ENCODE measurements around the gene DLG5. TPM values are rescaled to one million over a fixed set of nuclear protein-coding genes. Genes with fewer than 3 reads are reported as not detected.
A peak's percentile ranks its signal among the peaks of the same experiment; 100 is the strongest.

DLG5 gene
- total RNA-seq, 1 experiment from 2014 or later, result 0.19 TPM

GRCh38 chr10:77849039-77849664 lies 77.4 kb downstream of the DLG5 start:
- Histone ChIP-seq H3K9me3 (ENCODE audit: low read length) (no peaks in the 10 kb centered on the region), H3K4me3 (ENCODE audit: low read length) (no peak overlapping the region), H3K36me3 (ENCODE audit: insufficient read depth, low read length) (no peaks in the 10 kb centered on the region), H3K79me2 (ENCODE audit: low read length) (no peaks in the 10 kb centered on the region), H3K4me2 (ENCODE audit: low read depth, low read length, poor library complexity, severe bottlenecking) (no peak overlapping the region), H3K4me1 (ENCODE audit: low read length) (no peaks in the 10 kb centered on the region), H3K27ac (ENCODE audit: low read length) (no peak overlapping the region), H2AFZ (ENCODE audit: low read length) (no peak overlapping the region), H3K9ac (ENCODE audit: low read length) (no peak overlapping the region), H3K27me3 (ENCODE audit: low read length) (no peaks in the 10 kb centered on the region), H4K20me1 (ENCODE audit: insufficient read depth, low read depth, low read length) (no peaks in the 10 kb centered on the region), H3K9me2 (replicated peaks; ENCODE audit: insufficient read depth, low read length) (no peaks in the 10 kb centered on the region)
- no peak for DNase-seq

GRCh38 chr10:77846718-77847311 lies 79.7 kb downstream of the DLG5 start:
- H3K79me2 ChIP-seq (ENCODE audit: low read length), result no peaks in the 10 kb centered on the region
- no peak overlapping the region for H3K4me3 ChIP-seq (ENCODE audit: low read length)
- H3K9ac ChIP-seq (ENCODE audit: low read length), result no peak overlapping the region
- H3K27ac ChIP-seq (ENCODE audit: low read length), result no peak overlapping the region
- H3K36me3 ChIP-seq (ENCODE audit: insufficient read depth, low read length), result no peaks in the 10 kb centered on the region
- H2AFZ ChIP-seq (ENCODE audit: low read length), result no peak overlapping the region
- no peaks in the 10 kb centered on the region for H3K4me1 ChIP-seq (ENCODE audit: low read length)
- H3K9me3 ChIP-seq (ENCODE audit: low read length), result no peaks in the 10 kb centered on the region
- peak; percentile 76 for DNase-seq
- H3K9me2 ChIP-seq (replicated peaks; ENCODE audit: insufficient read depth, low read length), result no peaks in the 10 kb centered on the region
- H4K20me1 ChIP-seq (ENCODE audit: insufficient read depth, low read depth, low read length), result no peaks in the 10 kb centered on the region
- no peaks in the 10 kb centered on the region for H3K27me3 ChIP-seq (ENCODE audit: low read length)
- no peak overlapping the region for H3K4me2 ChIP-seq (ENCODE audit: low read depth, low read length, poor library complexity, severe bottlenecking)

- no peak for DNase-seq
- Histone ChIP-seq H3K4me2 (ENCODE audit: low read depth, low read length, poor library complexity, severe bottlenecking) (no peak overlapping the region), H2AFZ (ENCODE audit: low read length) (no peak overlapping the region), H3K9ac (ENCODE audit: low read length) (no peak overlapping the region), H3K9me2 (replicated peaks; ENCODE audit: insufficient read depth, low read length) (no peaks in the 10 kb centered on the region), H3K27me3 (ENCODE audit: low read length) (no peaks in the 10 kb centered on the region), H3K4me1 (ENCODE audit: low read length) (no peaks in the 10 kb centered on the region), H3K27ac (ENCODE audit: low read length) (no peak overlapping the region), H3K4me3 (ENCODE audit: low read length) (no peak overlapping the region), H3K79me2 (ENCODE audit: low read length) (no peaks in the 10 kb centered on the region), H3K36me3 (ENCODE audit: insufficient read depth, low read length) (no peaks in the 10 kb centered on the region), H3K9me3 (ENCODE audit: low read length) (no peaks in the 10 kb centered on the region), H4K20me1 (ENCODE audit: insufficient read depth, low read depth, low read length) (no peaks in the 10 kb centered on the region)
These were observed 81.1 kb downstream of the DLG5 start for GRCh38 chr10:77845451-77845850.

- DNase-seq, result no peak
- H3K9me2 ChIP-seq (replicated peaks; ENCODE audit: insufficient read depth, low read length), result no peaks in the 10 kb centered on the region
- H3K4me3 ChIP-seq (ENCODE audit: low read length), result no peak overlapping the region
- H3K9ac ChIP-seq (ENCODE audit: low read length), result no peak overlapping the region
- no peaks in the 10 kb centered on the region for H3K36me3 ChIP-seq (ENCODE audit: insufficient read depth, low read length)
- no peaks in the 10 kb centered on the region for H3K79me2 ChIP-seq (ENCODE audit: low read length)
- H3K9me3 ChIP-seq (ENCODE audit: low read length), result no peaks in the 10 kb centered on the region
- no peak overlapping the region for H3K27ac ChIP-seq (ENCODE audit: low read length)
- no peaks in the 10 kb centered on the region for H4K20me1 ChIP-seq (ENCODE audit: insufficient read depth, low read depth, low read length)
- no peak overlapping the region for H3K4me2 ChIP-seq (ENCODE audit: low read depth, low read length, poor library complexity, severe bottlenecking)
- H2AFZ ChIP-seq (ENCODE audit: low read length), result no peak overlapping the region
- H3K4me1 ChIP-seq (ENCODE audit: low read length), result no peaks in the 10 kb centered on the region
- H3K27me3 ChIP-seq (ENCODE audit: low read length), result no peaks in the 10 kb centered on the region
These were observed 81.7 kb downstream of the DLG5 start for GRCh38 chr10:77844713-77845445.

- no peak overlapping the region for H3K4me3 ChIP-seq (ENCODE audit: low read length)
- no peak overlapping the region for H3K27ac ChIP-seq (ENCODE audit: low read length)
- H3K4me1 ChIP-seq (ENCODE audit: low read length), result no peaks in the 10 kb centered on the region
- H3K9ac ChIP-seq (ENCODE audit: low read length), result no peak overlapping the region
- no peaks in the 10 kb centered on the region for H3K79me2 ChIP-seq (ENCODE audit: low read length)
- no peaks in the 10 kb centered on the region for H4K20me1 ChIP-seq (ENCODE audit: insufficient read depth, low read depth, low read length)
- no peak for DNase-seq
- no peaks in the 10 kb centered on the region for H3K27me3 ChIP-seq (ENCODE audit: low read length)
- no peak overlapping the region for H2AFZ ChIP-seq (ENCODE audit: low read length)
- no peaks in the 10 kb centered on the region for H3K9me3 ChIP-seq (ENCODE audit: low read length)
- no peaks in the 10 kb centered on the region for H3K36me3 ChIP-seq (ENCODE audit: insufficient read depth, low read length)
- no peaks in the 10 kb centered on the region for H3K9me2 ChIP-seq (replicated peaks; ENCODE audit: insufficient read depth, low read length)
- no peak overlapping the region for H3K4me2 ChIP-seq (ENCODE audit: low read depth, low read length, poor library complexity, severe bottlenecking)
These were observed 82.4 kb downstream of the DLG5 start for GRCh38 chr10:77844177-77844576.

GRCh38 chr10:77843264-77843663 lies 83.3 kb downstream of the DLG5 start:
- no peaks in the 10 kb centered on the region for H3K79me2 ChIP-seq (ENCODE audit: low read length)
- H3K4me3 ChIP-seq (ENCODE audit: low read length), result no peak overlapping the region
- H4K20me1 ChIP-seq (ENCODE audit: insufficient read depth, low read depth, low read length), result no peaks in the 10 kb centered on the region
- no peak overlapping the region for H3K9ac ChIP-seq (ENCODE audit: low read length)
- no peaks in the 10 kb centered on the region for H3K9me3 ChIP-seq (ENCODE audit: low read length)
- no peak overlapping the region for H2AFZ ChIP-seq (ENCODE audit: low read length)
- H3K4me1 ChIP-seq (ENCODE audit: low read length), result no peaks in the 10 kb centered on the region
- no peak for DNase-seq
- H3K4me2 ChIP-seq (ENCODE audit: low read depth, low read length, poor library complexity, severe bottlenecking), result no peak overlapping the region
- H3K9me2 ChIP-seq (replicated peaks; ENCODE audit: insufficient read depth, low read length), result no peaks in the 10 kb centered on the region
- no peaks in the 10 kb centered on the region for H3K27me3 ChIP-seq (ENCODE audit: low read length)
- H3K27ac ChIP-seq (ENCODE audit: low read length), result no peak overlapping the region
- H3K36me3 ChIP-seq (ENCODE audit: insufficient read depth, low read length), result no peaks in the 10 kb centered on the region

GRCh38 chr10:77842652-77843212 lies 83.8 kb downstream of the DLG5 start:
- Histone ChIP-seq H3K4me1 (ENCODE audit: low read length) (no peaks in the 10 kb centered on the region), H3K27me3 (ENCODE audit: low read length) (no peaks in the 10 kb centered on the region), H3K9ac (ENCODE audit: low read length) (no peak overlapping the region), H3K9me3 (ENCODE audit: low read length) (no peaks in the 10 kb centered on the region), H4K20me1 (ENCODE audit: insufficient read depth, low read depth, low read length) (no peaks in the 10 kb centered on the region), H3K79me2 (ENCODE audit: low read length) (no peaks in the 10 kb centered on the region), H3K4me2 (ENCODE audit: low read depth, low read length, poor library complexity, severe bottlenecking) (no peak overlapping the region), H3K4me3 (ENCODE audit: low read length) (no peak overlapping the region), H3K36me3 (ENCODE audit: insufficient read depth, low read length) (no peaks in the 10 kb centered on the region), H3K9me2 (replicated peaks; ENCODE audit: insufficient read depth, low read length) (no peaks in the 10 kb centered on the region), H3K27ac (ENCODE audit: low read length) (no peak overlapping the region), H2AFZ (ENCODE audit: low read length) (no peak overlapping the region)
- DNase-seq, result no peak

- no peak for DNase-seq
- Histone ChIP-seq H3K4me3 (ENCODE audit: low read length) (no peak overlapping the region), H3K4me1 (ENCODE audit: low read length) (peaks cover 6% of the 10 kb centered on the region), H3K27me3 (ENCODE audit: low read length) (no peaks in the 10 kb centered on the region), H4K20me1 (ENCODE audit: insufficient read depth, low read depth, low read length) (no peaks in the 10 kb centered on the region), H2AFZ (ENCODE audit: low read length) (no peak overlapping the region), H3K9ac (ENCODE audit: low read length) (no peak overlapping the region), H3K27ac (ENCODE audit: low read length) (no peak overlapping the region), H3K79me2 (ENCODE audit: low read length) (no peaks in the 10 kb centered on the region), H3K4me2 (ENCODE audit: low read depth, low read length, poor library complexity, severe bottlenecking) (no peak overlapping the region), H3K9me2 (replicated peaks; ENCODE audit: insufficient read depth, low read length) (no peaks in the 10 kb centered on the region), H3K36me3 (ENCODE audit: insufficient read depth, low read length) (no peaks in the 10 kb centered on the region), H3K9me3 (ENCODE audit: low read length) (no peaks in the 10 kb centered on the region)
These were observed 84.7 kb downstream of the DLG5 start for GRCh38 chr10:77841711-77842375.
